H9 (cell line): ENCODE measurements around the gene CDH5. TPM values are rescaled to one million over a fixed set of nuclear protein-coding genes. Genes with fewer than 3 reads are reported as not detected.

Experiments
- DNase-seq: peaks from one replicate; pipeline ENCODE4 v3.0.0-alpha.2; 2017
- H2AFZ ChIP-seq: one replicate; pipeline ENCODE4 v1.6.1; 2013; ENCODE audit warnings: mild to moderate bottlenecking, low read length, control low read depth, moderate library complexity
- H2AK5ac ChIP-seq: 2 replicates; pipeline ENCODE4 v1.6.1; 2013; ENCODE audit warnings: low read length, control low read depth, mixed read lengths; ENCODE audit not compliant: insufficient read length
- H2BK120ac ChIP-seq: one replicate; pipeline ENCODE4 v1.6.1; 2013; ENCODE audit warnings: low read depth, mild to moderate bottlenecking, low read length, control low read depth, inconsistent platforms; ENCODE audit not compliant: poor library complexity, severe bottlenecking
- H2BK12ac ChIP-seq: 2 replicates; pipeline ENCODE4 v1.6.1; 2013; ENCODE audit warnings: low read length, control low read depth, mixed read lengths, low read depth; ENCODE audit not compliant: insufficient read length
- H2BK15ac ChIP-seq: 2 replicates; pipeline ENCODE4 v1.6.1; 2013; ENCODE audit warnings: low read depth, low read length, control low read depth
- H2BK20ac ChIP-seq: one replicate; pipeline ENCODE4 v1.6.1; 2013; ENCODE audit warnings: low read depth, mild to moderate bottlenecking, low read length, control low read depth, inconsistent platforms; ENCODE audit not compliant: poor library complexity, severe bottlenecking
- H2BK5ac ChIP-seq: 2 replicates; pipeline ENCODE4 v1.6.1; 2013; ENCODE audit warnings: low read length, control low read depth, mixed read lengths; ENCODE audit not compliant: insufficient read length
- H3K14ac ChIP-seq: 2 replicates; pipeline ENCODE4 v1.6.1; 2013; ENCODE audit warnings: low read length, control low read depth; ENCODE audit not compliant: insufficient read depth
- H3K18ac ChIP-seq: 2 replicates; pipeline ENCODE4 v1.6.1; 2013; ENCODE audit warnings: low read depth, mild to moderate bottlenecking, mixed read lengths, low read length, control low read depth; ENCODE audit not compliant: insufficient read length
- H3K23ac ChIP-seq: 2 replicates; pipeline ENCODE4 v1.6.1; 2013; ENCODE audit warnings: low read length, control low read depth, mixed read lengths, low read depth; ENCODE audit not compliant: insufficient read length
- H3K23me2 ChIP-seq: 2 replicates; pipeline ENCODE4 v1.6.1; 2013; ENCODE audit warnings: low read depth, mild to moderate bottlenecking, mixed read lengths, low read length, control low read depth; ENCODE audit not compliant: insufficient read length, poor library complexity, severe bottlenecking
- H3K27ac ChIP-seq: 2 replicates; pipeline ENCODE4 v1.5.1; 2013; ENCODE audit warnings: low read length, control low read depth, mixed read lengths, low read depth; ENCODE audit not compliant: insufficient read length
- H3K27me3 ChIP-seq: 2 replicates; pipeline ENCODE4 v1.6.1; 2013; ENCODE audit warnings: low read length, control low read depth, inconsistent platforms; ENCODE audit not compliant: insufficient read depth
- H3K4ac ChIP-seq: 2 replicates; pipeline ENCODE4 v1.6.1; 2013; ENCODE audit warnings: low read depth, mild to moderate bottlenecking, control low read depth, inconsistent platforms, low read length, moderate library complexity
- H3K4me1 ChIP-seq: 2 replicates; pipeline ENCODE4 v1.6.1; 2013; ENCODE audit warnings: low read length, control low read depth, inconsistent platforms; ENCODE audit not compliant: insufficient read depth
- H3K4me2 ChIP-seq: 2 replicates; pipeline ENCODE4 v1.6.1; 2013; ENCODE audit warnings: low read length, control low read depth, mixed read lengths; ENCODE audit not compliant: insufficient read length, insufficient read depth
- H3K56ac ChIP-seq: 2 replicates; pipeline ENCODE4 v1.6.1; 2013; ENCODE audit warnings: low read depth, mild to moderate bottlenecking, mixed read lengths, low read length, control low read depth; ENCODE audit not compliant: insufficient read length
- H3K79me1 ChIP-seq: 2 replicates; pipeline ENCODE4 v1.6.1; 2013; ENCODE audit warnings: low read depth, mild to moderate bottlenecking, moderate library complexity, low read length, control low read depth, inconsistent platforms; ENCODE audit not compliant: insufficient read depth, poor library complexity, severe bottlenecking
- H3K79me2 ChIP-seq: 2 replicates; pipeline ENCODE4 v1.6.1; 2013; ENCODE audit warnings: low read length, control low read depth, inconsistent platforms; ENCODE audit not compliant: insufficient read depth
- H3K9ac ChIP-seq: 2 replicates; pipeline ENCODE4 v1.6.1; 2013; ENCODE audit warnings: low read length, control low read depth, mixed read lengths; ENCODE audit not compliant: insufficient read length; ENCODE audit errors: extremely low read depth
- H3K9me3 ChIP-seq: one replicate; pipeline ENCODE4 v1.6.1; 2013; ENCODE audit warnings: low read depth, low read length, inconsistent platforms; ENCODE audit not compliant: control insufficient read depth
- H3T11ph ChIP-seq: one replicate; pipeline ENCODE4 v1.6.1; 2013; ENCODE audit warnings: mild to moderate bottlenecking, low read length, control low read depth, inconsistent platforms
- H4K20me1 ChIP-seq: one replicate; pipeline ENCODE4 v1.6.1; 2013; ENCODE audit not compliant: control insufficient read depth, insufficient read length, insufficient read depth
- H4K5ac ChIP-seq: 2 replicates; pipeline ENCODE4 v1.6.1; 2013; ENCODE audit warnings: low read depth, mild to moderate bottlenecking, mixed read lengths, low read length, control low read depth; ENCODE audit not compliant: insufficient read length
- H4K8ac ChIP-seq: replicated peaks from 2 replicates; pipeline ENCODE4 v1.6.1; 2013; ENCODE audit warnings: low read length, control low read depth, mixed read lengths, low read depth; ENCODE audit not compliant: insufficient read length
- H4K91ac ChIP-seq: 2 replicates; pipeline ENCODE4 v1.6.1; 2013; ENCODE audit warnings: low read depth, mild to moderate bottlenecking, moderate library complexity, mixed read lengths, low read length, control low read depth; ENCODE audit not compliant: insufficient read length
- H3K27ac Mint-ChIP-seq, 3 experiments: 2 replicates in 2 of 3; 3 replicates in 1 of 3; pipeline ENCODE4 v1.8.0; 2020 to 2021; ENCODE audit warnings: mixed read lengths in 3 of 3, mild to moderate bottlenecking in 1 of 3, moderate library complexity in 1 of 3
- H3K27me3 Mint-ChIP-seq: 2 replicates; pipeline ENCODE4 v1.8.0; 2021; ENCODE audit warnings: low read depth, mild to moderate bottlenecking, moderate library complexity, mixed read lengths
- H3K36me3 Mint-ChIP-seq, 3 experiments: 2 replicates in 2 of 3; 3 replicates in 1 of 3; pipeline ENCODE4 v1.8.0; 2020 to 2021; ENCODE audit warnings: low read depth in 3 of 3, mixed read lengths in 3 of 3; ENCODE audit not compliant: insufficient read depth in 1 of 3
- H3K4me1 Mint-ChIP-seq, 2 experiments: 2 replicates each; pipeline ENCODE4 v1.8.0; 2020; ENCODE audit warnings: mixed read lengths in 2 of 2
- H3K4me3 Mint-ChIP-seq, 2 experiments: 2 replicates in 1 of 2; 3 replicates in 1 of 2; pipeline ENCODE4 v1.8.0; 2020 to 2021; ENCODE audit warnings: mild to moderate bottlenecking in 2 of 2, mixed read lengths in 2 of 2, moderate library complexity in 1 of 2
- H3K9me3 Mint-ChIP-seq, 2 experiments: 2 replicates in 1 of 2; 3 replicates in 1 of 2; pipeline ENCODE4 v1.8.0; 2020; ENCODE audit warnings: mild to moderate bottlenecking in 2 of 2, mixed read lengths in 2 of 2, moderate library complexity in 1 of 2
- WGBS: extraction: QIAGEN DNeasy Blood & Tissue Kit; methylation state at CpG from one replicate; pipeline ENCODE4 v1.1.7; 2013; ENCODE audit warnings: missing lambda C conversion rate, low lambda C conversion rate, mixed read lengths; ENCODE audit not compliant: insufficient read length; ENCODE audit errors: extremely low coverage; 5-methylcytosine and 5-hydroxymethylcytosine counted together
- total RNA-seq: library from RNA; stranded (reverse); gene quantifications from 2 replicates; pipeline ENCODE4 v1.2.1, GENCODE V29; 2021
- TF ChIP-seq, protein P1 (sequence below): fragments of 200-600 bp; sonication (generic); conservative IDR thresholded peaks from 3 replicates; pipeline ENCODE4 v1.8.0; 2021; ENCODE audit warnings: antibody characterized with exemption, mild to moderate bottlenecking

CDH5 gene
- total RNA-seq, 1 experiment from 2014 or later = 0.20 TPM

DNA sequence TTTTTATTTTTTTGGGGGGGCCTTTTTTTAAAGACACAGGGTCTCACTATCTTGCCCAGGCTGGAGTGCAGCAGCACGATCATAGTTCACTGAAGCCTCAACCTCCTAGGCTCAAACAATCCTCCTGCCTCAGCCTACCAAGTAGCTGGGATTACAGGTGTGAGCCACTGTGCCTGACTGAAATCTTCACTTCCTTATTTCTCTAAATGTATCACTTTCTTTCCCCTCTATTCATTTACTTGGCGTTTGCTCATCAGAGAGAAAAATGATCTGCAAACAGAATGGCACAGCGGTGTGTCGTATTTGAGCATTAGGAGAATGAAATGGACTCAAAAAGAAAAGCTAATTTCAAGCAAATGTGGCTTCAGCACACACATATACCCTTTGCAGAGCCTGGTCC is 44.3 kb upstream of the CDH5 start:
- no peaks in the 10 kb centered on the region for H4K20me1 ChIP-seq
- H3K27ac ChIP-seq = no peak overlapping the region
- no peaks in the 10 kb centered on the region for H3K79me1 ChIP-seq
- no peak overlapping the region for H3K23ac ChIP-seq
- Mint-ChIP-seq H3K9me3 (no peaks in the 10 kb centered on the region), H3K36me3 (no peaks in the 10 kb centered on the region), H3K27me3 (peaks cover 21% of the 10 kb centered on the region), H3K4me3 (no peak overlapping the region), H3K27ac (no peak overlapping the region), H3K4me1 (peaks cover 11 to 21% of the 10 kb centered on the region in 2 experiments)
- no peak overlapping the region for H2AFZ ChIP-seq
- H4K5ac ChIP-seq = no peak overlapping the region
- H3T11ph ChIP-seq = no peak overlapping the region
- H2BK12ac ChIP-seq = no peak overlapping the region
- H2BK15ac ChIP-seq = no peak overlapping the region
- no peak overlapping the region for H2BK5ac ChIP-seq
- H3K4me1 ChIP-seq = no peaks in the 10 kb centered on the region
- H2BK120ac ChIP-seq = no peak overlapping the region
- no peak overlapping the region for H3K4ac ChIP-seq
- H3K79me2 ChIP-seq = no peaks in the 10 kb centered on the region
- WGBS = no CpG with 5 or more reads among the region's 4 CpGs
- H3K14ac ChIP-seq = no peak overlapping the region
- H2AK5ac ChIP-seq = no peak overlapping the region
- no peak for DNase-seq
- no peak overlapping the region for H2BK20ac ChIP-seq
- no peak overlapping the region for H4K91ac ChIP-seq
- H3K56ac ChIP-seq = no peak overlapping the region
- no peak overlapping the region for H4K8ac ChIP-seq
- no peaks in the 10 kb centered on the region for H3K27me3 ChIP-seq
- no peaks in the 10 kb centered on the region for H3K9me3 ChIP-seq
- no peak overlapping the region for H3K18ac ChIP-seq
- TF ChIP-seq, protein P1, sequence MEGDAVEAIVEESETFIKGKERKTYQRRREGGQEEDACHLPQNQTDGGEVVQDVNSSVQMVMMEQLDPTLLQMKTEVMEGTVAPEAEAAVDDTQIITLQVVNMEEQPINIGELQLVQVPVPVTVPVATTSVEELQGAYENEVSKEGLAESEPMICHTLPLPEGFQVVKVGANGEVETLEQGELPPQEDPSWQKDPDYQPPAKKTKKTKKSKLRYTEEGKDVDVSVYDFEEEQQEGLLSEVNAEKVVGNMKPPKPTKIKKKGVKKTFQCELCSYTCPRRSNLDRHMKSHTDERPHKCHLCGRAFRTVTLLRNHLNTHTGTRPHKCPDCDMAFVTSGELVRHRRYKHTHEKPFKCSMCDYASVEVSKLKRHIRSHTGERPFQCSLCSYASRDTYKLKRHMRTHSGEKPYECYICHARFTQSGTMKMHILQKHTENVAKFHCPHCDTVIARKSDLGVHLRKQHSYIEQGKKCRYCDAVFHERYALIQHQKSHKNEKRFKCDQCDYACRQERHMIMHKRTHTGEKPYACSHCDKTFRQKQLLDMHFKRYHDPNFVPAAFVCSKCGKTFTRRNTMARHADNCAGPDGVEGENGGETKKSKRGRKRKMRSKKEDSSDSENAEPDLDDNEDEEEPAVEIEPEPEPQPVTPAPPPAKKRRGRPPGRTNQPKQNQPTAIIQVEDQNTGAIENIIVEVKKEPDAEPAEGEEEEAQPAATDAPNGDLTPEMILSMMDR = no peak
- no peak overlapping the region for H3K9ac ChIP-seq
- no peak overlapping the region for H3K4me2 ChIP-seq
- no peaks in the 10 kb centered on the region for H3K23me2 ChIP-seq
